Adipocyte (in vitro differentiated cells): Measurements from ENCODE around the gene MAGI3.
"Not testable (repeated sequence)": the region's sequence is repeated elsewhere in the genome, so short reads cannot be mapped to it uniquely, and the experiment has no call there.

Experiments used
- DNase-seq: peaks from one replicate; pipeline ENCODE4 v3.0.0-alpha.2; 2015; ENCODE audit warnings: low read depth
- H3K27me3 ChIP-seq: replicated peaks from 2 replicates; pipeline ENCODE4 v1.7.0; 2013; ENCODE audit warnings: mild to moderate bottlenecking, low read length, moderate library complexity; ENCODE audit not compliant: control insufficient read depth, insufficient read depth
- H3K36me3 ChIP-seq: 2 replicates; pipeline ENCODE4 v1.7.0; 2013; ENCODE audit warnings: low read length, mild to moderate bottlenecking, moderate library complexity; ENCODE audit not compliant: control insufficient read depth, insufficient read depth, severe bottlenecking
- H3K4me1 ChIP-seq: 2 replicates; pipeline ENCODE4 v1.7.0; 2013; ENCODE audit warnings: mild to moderate bottlenecking, low read length, moderate library complexity; ENCODE audit not compliant: control insufficient read depth, insufficient read depth
- H3K4me3 ChIP-seq: 2 replicates; pipeline ENCODE4 v1.7.0; 2013; ENCODE audit warnings: mild to moderate bottlenecking, low read length, moderate library complexity
- H3K9ac ChIP-seq: 2 replicates; pipeline ENCODE4 v1.7.0; 2013; ENCODE audit warnings: mild to moderate bottlenecking, low read length, moderate library complexity
- H3K9me3 ChIP-seq: 2 replicates; pipeline ENCODE4 v1.7.0; 2013; ENCODE audit warnings: mild to moderate bottlenecking, low read length, moderate library complexity; ENCODE audit not compliant: control insufficient read depth

MAGI3 gene

DNA sequence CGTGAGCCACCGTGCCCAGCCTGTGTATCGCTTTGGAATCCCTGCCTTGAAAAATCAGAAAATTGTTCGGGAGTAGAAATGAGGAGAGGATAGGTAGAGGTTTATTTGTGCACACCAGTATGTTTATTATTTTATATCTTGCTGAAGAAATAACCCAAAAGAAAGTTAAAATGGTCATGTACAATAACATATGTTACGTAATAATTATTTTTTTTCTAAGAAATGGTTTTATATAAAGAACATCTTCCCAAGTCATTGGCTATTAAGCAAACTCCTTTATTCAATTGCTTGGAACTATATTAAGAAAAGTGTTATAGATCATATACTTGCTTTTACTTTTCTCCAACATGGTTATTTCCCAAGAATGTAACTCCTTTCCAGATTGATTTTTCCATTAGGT, 197.2 kb downstream of the MAGI3 start:
- Histone ChIP-seq H3K4me3 (no peak overlapping the region), H3K4me1 (no peaks in the 10 kb centered on the region), H3K9ac (no peak overlapping the region), H3K9me3 (no peaks in the 10 kb centered on the region), H3K27me3 (no peaks in the 10 kb centered on the region), H3K36me3 (peaks cover 7% of the 10 kb centered on the region)
- no peak for DNase-seq

DNA sequence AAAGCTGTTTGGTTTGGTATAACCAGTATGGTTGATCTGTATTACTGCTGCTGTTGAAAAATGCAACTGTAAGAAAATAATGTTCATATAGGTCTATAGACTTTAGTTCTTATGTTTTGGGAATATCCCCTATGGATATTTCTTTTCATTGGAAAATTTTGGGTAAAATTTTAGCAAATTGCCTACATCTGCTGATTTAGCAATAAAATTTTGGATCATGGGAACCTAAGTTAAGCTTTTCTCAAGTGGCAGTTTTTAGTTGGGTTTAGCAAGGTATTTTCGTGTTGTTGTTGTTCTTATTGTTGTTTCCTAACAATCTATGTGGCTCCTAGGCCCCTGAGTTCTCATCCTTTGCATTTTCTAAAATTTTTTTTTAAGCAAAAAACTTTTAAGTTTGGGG, 201.9 kb downstream of the MAGI3 start:
- H3K36me3 ChIP-seq, result peaks cover 29% of the 10 kb centered on the region

DNA sequence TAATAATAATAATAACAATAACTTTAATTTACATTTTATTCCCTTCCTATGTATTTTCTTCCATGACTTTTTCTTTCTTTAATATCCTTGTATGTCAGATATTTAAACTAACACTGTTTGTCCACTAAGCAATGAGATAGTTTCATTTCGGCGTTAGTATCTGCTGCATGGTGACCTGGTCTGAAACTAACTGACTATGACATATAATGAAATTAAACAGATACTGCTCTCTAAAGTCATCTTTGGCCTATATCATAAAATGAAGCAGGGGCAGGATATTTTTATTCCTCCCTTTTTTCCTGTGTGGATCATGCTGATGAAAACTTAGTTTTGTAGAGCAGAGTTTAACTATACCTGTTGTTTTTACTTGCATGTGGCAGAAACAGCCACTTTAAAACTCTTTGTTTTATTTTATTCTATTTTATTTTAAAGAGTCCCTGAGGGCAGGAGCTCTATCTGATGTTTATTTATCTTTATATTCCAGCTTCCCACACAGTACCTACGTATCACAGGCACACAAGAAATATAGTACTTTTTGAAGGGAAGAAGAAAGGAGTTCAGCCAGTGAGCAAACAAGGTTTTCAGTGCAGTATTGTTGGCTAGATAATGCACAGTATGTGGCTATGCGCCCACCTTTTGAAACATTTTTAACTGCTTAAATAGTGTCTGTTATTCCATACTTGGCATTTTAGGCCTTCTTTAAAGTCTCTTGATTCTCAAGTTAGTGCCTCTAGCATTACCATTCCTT, 203.4 kb downstream of the MAGI3 start:
- peak; percentile 7 for DNase-seq
- Histone ChIP-seq H3K4me1 (no peaks in the 10 kb centered on the region), H3K4me3 (no peak overlapping the region), H3K9ac (no peak overlapping the region), H3K36me3 (peaks cover 30% of the 10 kb centered on the region), H3K9me3 (peaks cover 17% of the 10 kb centered on the region), H3K27me3 (no peaks in the 10 kb centered on the region)

More for the DNA sequence above, 201.9 kb downstream of the MAGI3 start:
- Histone ChIP-seq H3K4me3 (no peak overlapping the region), H3K4me1 (no peaks in the 10 kb centered on the region), H3K9ac (no peak overlapping the region), H3K27me3 (no peaks in the 10 kb centered on the region), H3K9me3 (peaks cover 8% of the 10 kb centered on the region)
- no peak for DNase-seq

DNA sequence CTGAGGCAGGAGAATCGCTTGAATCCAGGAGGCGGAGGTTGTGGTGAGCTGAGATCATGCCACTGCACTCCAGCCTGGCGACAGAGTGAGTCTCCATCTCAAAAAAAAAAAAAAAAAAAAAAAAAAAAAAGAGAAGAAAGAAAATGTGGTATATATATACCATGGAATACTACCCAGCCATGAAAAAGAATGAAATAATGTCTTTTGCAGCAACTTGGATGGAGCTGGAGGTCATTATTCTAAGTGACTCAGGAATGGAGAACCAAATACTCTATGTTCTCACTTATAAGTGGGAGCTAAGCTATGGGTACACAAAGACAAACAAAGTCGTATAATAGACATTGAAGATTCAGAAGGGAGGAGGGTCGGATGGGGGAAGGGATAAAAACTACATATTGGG, 214.2 kb downstream of the MAGI3 start:
- H3K36me3 ChIP-seq, H3K9me3 ChIP-seq, H3K27me3 ChIP-seq, H3K4me3 ChIP-seq, H3K4me1 ChIP-seq, H3K9ac ChIP-seq, DNase-seq: not testable (repeated sequence)

DNA sequence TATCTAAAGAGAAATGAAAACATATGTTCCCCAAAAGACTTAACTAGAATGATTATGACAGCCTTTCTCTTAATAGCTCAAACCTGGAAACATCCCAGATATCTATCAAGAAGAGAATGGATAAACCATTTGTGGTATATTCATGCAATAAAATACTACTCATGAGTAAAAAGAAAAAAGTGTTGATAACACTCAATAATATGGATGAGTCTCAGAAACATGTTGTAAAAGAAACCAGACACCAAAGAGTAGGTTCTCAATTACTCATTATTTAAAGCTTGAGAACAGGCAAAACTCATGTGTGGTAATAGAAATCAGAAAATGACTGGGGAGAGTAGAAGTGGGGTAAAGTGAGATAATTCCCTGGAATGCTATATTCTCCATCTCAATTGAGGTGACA, 214.8 kb downstream of the MAGI3 start:
- no peaks in the 10 kb centered on the region for H3K27me3 ChIP-seq
- H3K9me3 ChIP-seq, result no peaks in the 10 kb centered on the region
- no peak for DNase-seq
- no peak overlapping the region for H3K4me3 ChIP-seq
- no peaks in the 10 kb centered on the region for H3K4me1 ChIP-seq
- no peak overlapping the region for H3K9ac ChIP-seq
- no peaks in the 10 kb centered on the region for H3K36me3 ChIP-seq

GRCh38 chr1:113608399-113608798, 218.1 kb downstream of the MAGI3 start:
- Histone ChIP-seq H3K9ac (no peak overlapping the region), H3K4me3 (no peak overlapping the region), H3K36me3 (no peaks in the 10 kb centered on the region), H3K27me3 (no peaks in the 10 kb centered on the region), H3K9me3 (no peaks in the 10 kb centered on the region), H3K4me1 (no peaks in the 10 kb centered on the region)
- DNase-seq, result no peak

DNA sequence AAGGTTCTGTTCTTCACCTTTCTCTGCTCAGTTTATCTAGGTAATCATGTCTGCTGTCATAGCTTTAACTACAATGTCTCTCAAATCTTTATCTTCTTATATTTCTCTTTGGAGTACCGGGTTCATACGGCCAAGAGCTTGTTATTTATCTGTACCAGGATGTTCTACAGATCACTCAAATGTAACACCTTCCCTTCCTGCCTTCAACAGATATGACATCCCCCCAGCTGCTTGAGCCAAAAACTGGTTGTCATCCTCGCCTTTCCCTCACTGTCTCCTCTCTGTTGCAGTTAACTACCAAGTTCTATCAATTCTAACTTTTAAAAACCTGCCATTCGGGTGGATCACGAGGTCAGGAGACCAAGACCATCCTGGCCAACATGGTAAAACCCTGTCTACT, 220.1 kb downstream of the MAGI3 start:
- Histone ChIP-seq H3K27me3 (no peaks in the 10 kb centered on the region), H3K36me3 (no peaks in the 10 kb centered on the region), H3K9me3 (no peaks in the 10 kb centered on the region), H3K4me1 (no peaks in the 10 kb centered on the region), H3K4me3 (no peak overlapping the region), H3K9ac (no peak overlapping the region)
- DNase-seq, result no peak

- H3K4me1 ChIP-seq, result no peaks in the 10 kb centered on the region
- peaks cover 9% of the 10 kb centered on the region for H3K36me3 ChIP-seq
Measured at GRCh38 chr1:113615425-113615824, 225.1 kb downstream of the MAGI3 start.

DNA sequence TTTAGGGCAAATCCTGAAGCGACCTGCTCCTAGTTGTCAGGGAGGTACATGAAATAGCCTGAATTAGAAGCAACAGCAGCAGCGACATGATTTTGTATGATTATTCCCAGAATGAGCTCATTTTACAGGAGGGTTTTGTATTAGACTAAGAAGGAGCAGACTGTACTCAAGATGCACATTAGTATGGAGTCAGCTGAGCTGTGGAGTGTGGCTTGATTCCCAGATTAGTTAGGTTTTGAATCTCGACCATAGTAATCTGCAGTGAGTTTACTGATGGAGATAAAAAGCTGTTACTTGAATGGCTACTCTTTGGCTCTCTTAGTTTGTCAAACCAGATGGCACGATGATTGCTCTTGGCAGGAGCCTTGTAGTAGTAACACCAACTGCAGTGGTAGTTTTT, 225.8 kb downstream of the MAGI3 start:
- Histone ChIP-seq H3K4me1 (no peaks in the 10 kb centered on the region), H3K9me3 (no peaks in the 10 kb centered on the region), H3K9ac (no peak overlapping the region), H3K4me3 (no peak overlapping the region), H3K36me3 (peaks cover 10% of the 10 kb centered on the region), H3K27me3 (no peaks in the 10 kb centered on the region)
- DNase-seq, result no peak

More at GRCh38 chr1:113615425-113615824, 225.1 kb downstream of the MAGI3 start:
- H3K4me3 ChIP-seq, result no peak overlapping the region
- H3K27me3 ChIP-seq, result no peaks in the 10 kb centered on the region
- DNase-seq, result peak; percentile 1
- no peaks in the 10 kb centered on the region for H3K9me3 ChIP-seq
- H3K9ac ChIP-seq, result no peak overlapping the region

- DNase-seq, result no peak
- no peaks in the 10 kb centered on the region for H3K27me3 ChIP-seq
- H3K9ac ChIP-seq, result no peak overlapping the region
- H3K4me1 ChIP-seq, result no peaks in the 10 kb centered on the region
- H3K9me3 ChIP-seq, result no peaks in the 10 kb centered on the region
- peaks cover 10% of the 10 kb centered on the region for H3K36me3 ChIP-seq
- no peak overlapping the region for H3K4me3 ChIP-seq
Measured at GRCh38 chr1:113617438-113618141, 227.3 kb downstream of the MAGI3 start.

- H3K27me3 ChIP-seq, result no peaks in the 10 kb centered on the region
- no peak for DNase-seq
- no peaks in the 10 kb centered on the region for H3K4me1 ChIP-seq
- H3K9ac ChIP-seq, result no peak overlapping the region
- H3K4me3 ChIP-seq, result no peak overlapping the region
- H3K36me3 ChIP-seq, result peaks cover 4% of the 10 kb centered on the region
- peaks cover 14% of the 10 kb centered on the region for H3K9me3 ChIP-seq
Measured at GRCh38 chr1:113628997-113629396, 238.7 kb downstream of the MAGI3 start.
